ENCODE data around the gene JAG2.

JAG2 gene

GRCh38 chr14:105141026-105141425 is 27.6 kb downstream of the JAG2 start:
- Histone ChIP-seq H3K27ac (ENCODE audit: low read depth, low read length) (no peak overlapping the region), H3K9ac (ENCODE audit: low read length in 5 of 5) (no peak overlapping the region), H3K4me1 (ENCODE audit: control insufficient read depth in 5 of 5, insufficient read depth in 5 of 5, low read length in 5 of 5) (no peaks in the 10 kb centered on the region), H3K36me3 (ENCODE audit: control insufficient read depth in 5 of 5, insufficient read depth in 5 of 5, low read length in 5 of 5) (peaks cover 0 to 53% (median 40%) of the 10 kb centered on the region in 5 donors), H3K9me3 (ENCODE audit: control insufficient read depth in 5 of 5, low read length in 5 of 5) (peaks cover 3 to 21% (median 20%) of the 10 kb centered on the region in 5 donors), H3K4me3 (ENCODE audit: low read depth in 1 of 5, low read length in 5 of 5) (no peak overlapping the region), H3K27me3 (ENCODE audit: control insufficient read depth in 5 of 5, insufficient read depth in 4 of 5, low read length in 5 of 5) (peaks cover 0 to 4% (median 0%) of the 10 kb centered on the region in 5 donors)

- Histone ChIP-seq H3K4me3 (ENCODE audit: low read depth in 1 of 5, low read length in 5 of 5) (no peak overlapping the region), H3K9me3 (ENCODE audit: control insufficient read depth in 5 of 5, low read length in 5 of 5) (peaks cover 3 to 21% (median 20%) of the 10 kb centered on the region in 5 donors), H3K27me3 (ENCODE audit: control insufficient read depth in 5 of 5, insufficient read depth in 4 of 5, low read length in 5 of 5) (peaks cover 0 to 4% (median 0%) of the 10 kb centered on the region in 5 donors), H3K27ac (ENCODE audit: low read depth, low read length) (no peak overlapping the region), H3K4me1 (ENCODE audit: control insufficient read depth in 5 of 5, insufficient read depth in 5 of 5, low read length in 5 of 5) (no peaks in the 10 kb centered on the region), H3K36me3 (ENCODE audit: control insufficient read depth in 5 of 5, insufficient read depth in 5 of 5, low read length in 5 of 5) (peaks cover 0 to 48% (median 35%) of the 10 kb centered on the region in 5 donors), H3K9ac (ENCODE audit: low read length in 5 of 5) (no peak overlapping the region)
These were observed 28.0 kb downstream of the JAG2 start for GRCh38 chr14:105140581-105140980.

GRCh38 chr14:105139831-105140239 is 28.7 kb downstream of the JAG2 start:
- no peaks in the 10 kb centered on the region for H3K4me1 ChIP-seq (ENCODE audit: control insufficient read depth in 5 of 5, insufficient read depth in 5 of 5, low read length in 5 of 5)
- peaks cover 3 to 21% (median 20%) of the 10 kb centered on the region in 5 donors for H3K9me3 ChIP-seq (ENCODE audit: control insufficient read depth in 5 of 5, low read length in 5 of 5)
- H3K27ac ChIP-seq (ENCODE audit: low read depth, low read length): no peak overlapping the region
- peaks cover 0 to 41% (median 28%) of the 10 kb centered on the region in 5 donors for H3K36me3 ChIP-seq (ENCODE audit: control insufficient read depth in 5 of 5, insufficient read depth in 5 of 5, low read length in 5 of 5)
- no peak overlapping the region for H3K9ac ChIP-seq (ENCODE audit: low read length in 5 of 5)
- H3K27me3 ChIP-seq (ENCODE audit: control insufficient read depth in 5 of 5, insufficient read depth in 4 of 5, low read length in 5 of 5): peaks cover 0 to 5% (median 0%) of the 10 kb centered on the region in 5 donors
- H3K4me3 ChIP-seq (ENCODE audit: low read depth in 1 of 5, low read length in 5 of 5): peak overlapping the region in 1 of 5 donors; percentile 1

GRCh38 chr14:105139212-105139825 is 29.3 kb downstream of the JAG2 start:
- Histone ChIP-seq H3K36me3 (ENCODE audit: control insufficient read depth in 5 of 5, insufficient read depth in 5 of 5, low read length in 5 of 5) (peaks cover 0 to 36% (median 23%) of the 10 kb centered on the region in 5 donors), H3K9me3 (ENCODE audit: control insufficient read depth in 5 of 5, low read length in 5 of 5) (peaks cover 3 to 21% (median 20%) of the 10 kb centered on the region in 5 donors), H3K4me1 (ENCODE audit: control insufficient read depth in 5 of 5, insufficient read depth in 5 of 5, low read length in 5 of 5) (no peaks in the 10 kb centered on the region), H3K27me3 (ENCODE audit: control insufficient read depth in 5 of 5, insufficient read depth in 4 of 5, low read length in 5 of 5) (peaks cover 0 to 8% (median 0%) of the 10 kb centered on the region in 5 donors), H3K4me3 (ENCODE audit: low read depth in 1 of 5, low read length in 5 of 5) (peak overlapping the region in 1 of 5 donors; percentile 1), H3K27ac (ENCODE audit: low read depth, low read length) (no peak overlapping the region), H3K9ac (ENCODE audit: low read length in 5 of 5) (no peak overlapping the region)

GRCh38 chr14:105138551-105139111 is 29.9 kb downstream of the JAG2 start:
- H3K27ac ChIP-seq (ENCODE audit: low read depth, low read length): no peak overlapping the region
- H3K9ac ChIP-seq (ENCODE audit: low read length in 5 of 5): no peak overlapping the region
- no peaks in the 10 kb centered on the region for H3K4me1 ChIP-seq (ENCODE audit: control insufficient read depth in 5 of 5, insufficient read depth in 5 of 5, low read length in 5 of 5)
- H3K9me3 ChIP-seq (ENCODE audit: control insufficient read depth in 5 of 5, low read length in 5 of 5): peaks cover 3 to 21% (median 20%) of the 10 kb centered on the region in 5 donors
- H3K27me3 ChIP-seq (ENCODE audit: control insufficient read depth in 5 of 5, insufficient read depth in 4 of 5, low read length in 5 of 5): peaks cover 0 to 8% (median 0%) of the 10 kb centered on the region in 5 donors
- no peak overlapping the region for H3K4me3 ChIP-seq (ENCODE audit: low read depth in 1 of 5, low read length in 5 of 5)
- peaks cover 0 to 30% (median 19%) of the 10 kb centered on the region in 5 donors for H3K36me3 ChIP-seq (ENCODE audit: control insufficient read depth in 5 of 5, insufficient read depth in 5 of 5, low read length in 5 of 5)

GRCh38 chr14:105138021-105138541 is 30.5 kb downstream of the JAG2 start:
- H3K36me3 ChIP-seq (ENCODE audit: control insufficient read depth in 5 of 5, insufficient read depth in 5 of 5, low read length in 5 of 5): peaks cover 0 to 27% (median 13%) of the 10 kb centered on the region in 5 donors
- peaks cover 3 to 21% (median 20%) of the 10 kb centered on the region in 5 donors for H3K9me3 ChIP-seq (ENCODE audit: control insufficient read depth in 5 of 5, low read length in 5 of 5)
- H3K4me1 ChIP-seq (ENCODE audit: control insufficient read depth in 5 of 5, insufficient read depth in 5 of 5, low read length in 5 of 5): no peaks in the 10 kb centered on the region
- H3K27ac ChIP-seq (ENCODE audit: low read depth, low read length): no peak overlapping the region
- H3K27me3 ChIP-seq (ENCODE audit: control insufficient read depth in 5 of 5, insufficient read depth in 4 of 5, low read length in 5 of 5): peaks cover 0 to 8% (median 0%) of the 10 kb centered on the region in 5 donors
- no peak overlapping the region for H3K4me3 ChIP-seq (ENCODE audit: low read depth in 1 of 5, low read length in 5 of 5)
- no peak overlapping the region for H3K9ac ChIP-seq (ENCODE audit: low read length in 5 of 5)

- Histone ChIP-seq H3K36me3 (ENCODE audit: control insufficient read depth in 5 of 5, insufficient read depth in 5 of 5, low read length in 5 of 5) (peaks cover 0 to 22% (median 13%) of the 10 kb centered on the region in 5 donors), H3K27ac (ENCODE audit: low read depth, low read length) (no peak overlapping the region), H3K4me3 (ENCODE audit: low read depth in 1 of 5, low read length in 5 of 5) (no peak overlapping the region), H3K27me3 (ENCODE audit: control insufficient read depth in 5 of 5, insufficient read depth in 4 of 5, low read length in 5 of 5) (peaks cover 0 to 8% (median 0%) of the 10 kb centered on the region in 5 donors), H3K4me1 (ENCODE audit: control insufficient read depth in 5 of 5, insufficient read depth in 5 of 5, low read length in 5 of 5) (no peaks in the 10 kb centered on the region), H3K9ac (ENCODE audit: low read length in 5 of 5) (no peak overlapping the region), H3K9me3 (ENCODE audit: control insufficient read depth in 5 of 5, low read length in 5 of 5) (peaks cover 3 to 21% (median 20%) of the 10 kb centered on the region in 5 donors)
These were observed 31.0 kb downstream of the JAG2 start for GRCh38 chr14:105137481-105138020.

- Histone ChIP-seq H3K4me3 (ENCODE audit: low read depth in 1 of 5, low read length in 5 of 5) (no peak overlapping the region), H3K4me1 (ENCODE audit: control insufficient read depth in 5 of 5, insufficient read depth in 5 of 5, low read length in 5 of 5) (no peaks in the 10 kb centered on the region), H3K27me3 (ENCODE audit: control insufficient read depth in 5 of 5, insufficient read depth in 4 of 5, low read length in 5 of 5) (peaks cover 0 to 8% (median 0%) of the 10 kb centered on the region in 5 donors), H3K9ac (ENCODE audit: low read length in 5 of 5) (no peak overlapping the region), H3K27ac (ENCODE audit: low read depth, low read length) (no peak overlapping the region), H3K9me3 (ENCODE audit: control insufficient read depth in 5 of 5, low read length in 5 of 5) (peaks cover 3 to 21% (median 20%) of the 10 kb centered on the region in 5 donors), H3K36me3 (ENCODE audit: control insufficient read depth in 5 of 5, insufficient read depth in 5 of 5, low read length in 5 of 5) (peaks cover 0 to 14% (median 9%) of the 10 kb centered on the region in 5 donors)
These were observed 31.9 kb downstream of the JAG2 start for GRCh38 chr14:105136401-105137322.

GRCh38 chr14:105135700-105136395 is 32.7 kb downstream of the JAG2 start:
- Histone ChIP-seq H3K4me3 (ENCODE audit: low read depth in 1 of 5, low read length in 5 of 5) (no peak overlapping the region), H3K4me1 (ENCODE audit: control insufficient read depth in 5 of 5, insufficient read depth in 5 of 5, low read length in 5 of 5) (no peaks in the 10 kb centered on the region), H3K36me3 (ENCODE audit: control insufficient read depth in 5 of 5, insufficient read depth in 5 of 5, low read length in 5 of 5) (peaks cover 0 to 10% (median 3%) of the 10 kb centered on the region in 5 donors), H3K27me3 (ENCODE audit: control insufficient read depth in 5 of 5, insufficient read depth in 4 of 5, low read length in 5 of 5) (peaks cover 0 to 8% (median 0%) of the 10 kb centered on the region in 5 donors), H3K9ac (ENCODE audit: low read length in 5 of 5) (no peak overlapping the region), H3K9me3 (ENCODE audit: control insufficient read depth in 5 of 5, low read length in 5 of 5) (peaks cover 3 to 25% (median 17%) of the 10 kb centered on the region in 5 donors), H3K27ac (ENCODE audit: low read depth, low read length) (no peak overlapping the region)

Measured in subcutaneous abdominal adipose tissue (tissue), 5 donors.